HL-60 (cell line): ENCODE measurements around the gene COX8C.

Experiments used
- CTCF ChIP-seq: IDR thresholded peaks from one replicate; pipeline ENCODE4 v1.5.1; 2011; ENCODE audit warnings: low read length, control low read depth, inconsistent platforms; ENCODE audit not compliant: insufficient read depth
- GABPA ChIP-seq: IDR thresholded peaks from 2 replicates; pipeline ENCODE4 v1.6.1; 2012; ENCODE audit warnings: low read depth
- REST ChIP-seq: IDR thresholded peaks from 2 replicates; pipeline ENCODE4 v1.6.1; 2012; ENCODE audit warnings: low read depth; ENCODE audit not compliant: insufficient replicate concordance

DNA sequence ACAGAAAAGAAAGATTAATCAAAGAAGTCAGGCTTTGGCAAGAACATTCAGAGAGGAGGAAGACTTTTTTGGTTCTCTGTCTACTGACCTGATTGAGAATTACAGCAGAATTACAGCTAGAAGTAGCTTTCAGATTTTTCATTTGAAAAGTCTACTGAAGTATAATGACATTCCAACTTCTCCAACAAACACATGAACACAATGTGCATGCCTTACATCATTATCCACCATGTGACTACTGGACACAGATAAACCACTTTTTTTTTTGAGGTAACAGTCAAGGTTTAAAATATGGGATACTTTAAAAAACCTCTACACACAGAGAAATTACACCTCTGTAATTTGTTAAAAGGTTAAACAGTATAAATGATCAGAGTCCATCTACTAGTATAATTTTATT, 26.5 kb upstream of the COX8C start:
- TF ChIP-seq CTCF, result no peak
- no peak for TF ChIP-seq GABPA
- no peak for TF ChIP-seq REST
